GM20431 (cell line): ENCODE measurements around the gene TM4SF20.
"Not testable (repeated sequence)": the region's sequence is repeated elsewhere in the genome, so short reads cannot be mapped to it uniquely, and the experiment has no call there.

Experiments used
- in situ Hi-C: fragments of 300-500 bp; cut with MseI, MboI; formaldehyde crosslinking; loops from one replicate; pipeline ENCODE4 v1.15.0; 2020; ENCODE audit warnings: low sequenced_read_pairs; ENCODE audit not compliant: unreplicated experiment

The TM4SF20 gene

GRCh38 chr2:227370791-227371312 is 8.3 kb downstream of the TM4SF20 start:
- in situ Hi-C loops = no loop called here

- in situ Hi-C loops = no loop called here
Measured at GRCh38 chr2:227370092-227370491, 9.0 kb downstream of the TM4SF20 start.

GRCh38 chr2:227368574-227368973 is 10.5 kb downstream of the TM4SF20 start:
- in situ Hi-C loops = no loop called here

DNA sequence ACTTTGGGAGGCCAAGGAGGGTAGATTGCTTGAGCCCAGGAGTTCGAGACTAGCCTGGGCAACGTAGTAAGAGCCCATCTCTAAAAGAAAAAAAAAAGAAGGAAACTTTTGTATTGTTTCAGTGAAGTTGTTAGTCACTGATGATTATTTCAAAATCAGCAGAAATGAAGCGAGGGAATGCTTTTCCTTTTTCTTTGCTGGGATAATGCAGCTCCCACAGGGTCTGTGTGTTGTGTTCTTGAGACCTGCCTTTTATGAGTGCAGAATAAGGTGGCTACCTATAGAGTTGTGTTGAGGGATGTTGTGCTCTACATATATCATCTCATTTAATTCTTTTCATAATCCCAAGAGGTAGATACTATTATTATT is 11.7 kb downstream of the TM4SF20 start:
- in situ Hi-C loops = no loop called here

GRCh38 chr2:227366769-227367426 is 12.2 kb downstream of the TM4SF20 start:
- in situ Hi-C loops = no loop called here

DNA sequence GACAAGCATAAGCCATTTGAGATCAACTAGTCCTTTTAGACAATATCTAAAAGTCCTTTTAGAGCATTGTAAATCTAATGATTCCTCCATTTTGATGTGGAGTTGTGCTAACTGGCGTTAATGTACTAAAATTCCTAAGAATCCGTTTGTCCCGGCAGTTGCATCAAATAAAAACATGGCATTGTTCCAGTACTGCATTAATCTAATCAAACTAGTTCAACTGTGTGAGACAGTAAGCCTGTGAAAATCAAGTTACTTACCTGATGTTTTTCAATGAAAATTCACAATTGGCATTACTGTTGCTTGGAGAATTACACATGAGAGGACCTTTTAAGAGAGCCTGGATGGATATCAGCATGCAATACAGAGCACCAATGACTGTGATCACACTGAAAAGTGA is 13.3 kb downstream of the TM4SF20 start:
- in situ Hi-C loops = no loop called here

DNA sequence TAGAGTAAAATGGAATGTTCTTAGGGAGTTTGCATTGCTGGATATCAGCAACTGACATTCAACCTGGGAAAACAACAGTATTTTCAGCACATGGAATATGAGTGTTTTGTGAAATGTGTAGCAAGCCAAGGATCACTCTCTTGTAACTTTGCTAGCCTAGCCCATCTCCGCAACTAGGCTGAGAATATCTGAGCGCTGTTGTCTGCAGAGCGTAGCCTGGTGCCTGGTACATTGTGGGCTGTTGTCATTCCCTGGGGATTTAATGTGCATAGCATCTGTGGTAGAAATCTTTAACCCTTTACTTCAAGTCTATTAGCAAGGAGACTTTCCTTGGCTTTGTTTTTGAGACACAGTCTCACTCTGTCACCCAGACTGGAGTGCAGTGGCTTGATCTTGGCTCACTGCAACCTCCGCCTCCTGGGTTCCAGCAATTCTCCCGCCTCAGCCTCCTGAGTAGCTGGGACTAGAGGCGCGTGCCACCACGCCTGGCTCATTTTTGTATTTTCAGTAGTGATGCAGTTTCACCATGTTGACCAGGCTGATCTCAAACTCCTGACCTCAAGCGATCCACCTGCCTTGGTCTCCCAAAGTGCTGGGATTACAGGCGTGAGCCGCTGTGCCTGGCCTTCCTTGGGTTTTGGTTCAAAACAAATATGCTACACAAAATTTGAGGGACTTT is 14.4 kb downstream of the TM4SF20 start:
- in situ Hi-C loops = not testable (repeated sequence)

GRCh38 chr2:227363756-227364155 is 15.3 kb downstream of the TM4SF20 start:
- in situ Hi-C loops = no loop called here

- in situ Hi-C loops = no loop called here
Measured at GRCh38 chr2:227360351-227360750, 18.8 kb downstream of the TM4SF20 start.

DNA sequence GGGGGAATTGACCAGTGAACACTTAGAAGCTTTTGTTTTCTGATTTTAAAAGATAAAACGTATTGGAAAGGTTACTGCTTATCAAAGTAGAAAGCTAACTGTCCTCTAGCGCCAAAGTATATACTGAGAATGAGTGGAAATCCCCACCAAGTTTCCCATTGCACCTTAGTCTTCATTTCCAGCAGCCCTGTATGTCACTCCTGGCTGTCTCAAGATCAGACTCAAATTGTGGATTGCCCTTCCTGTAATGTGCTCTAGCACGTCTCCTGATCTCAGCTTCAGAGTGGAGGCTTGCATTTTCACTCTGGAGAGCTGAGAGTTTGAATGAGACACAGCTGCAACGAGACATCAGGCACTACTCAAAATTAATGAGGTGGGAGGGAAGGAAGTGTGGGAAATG is 27.5 kb downstream of the TM4SF20 start:
- in situ Hi-C loops = no loop called here

- in situ Hi-C loops = no loop called here
Measured at GRCh38 chr2:227349989-227350612, 29.0 kb downstream of the TM4SF20 start.

- in situ Hi-C loops = no loop called here
Measured at GRCh38 chr2:227348324-227348723, 30.8 kb downstream of the TM4SF20 start.

- in situ Hi-C loops = no loop called here
Measured at GRCh38 chr2:227347117-227347516, 32.0 kb downstream of the TM4SF20 start.

- in situ Hi-C loops = no loop called here
Measured at GRCh38 chr2:227344231-227344630, 34.9 kb downstream of the TM4SF20 start.

GRCh38 chr2:227341553-227341952 is 37.6 kb downstream of the TM4SF20 start:
- in situ Hi-C loops = no loop called here

- in situ Hi-C loops = no loop called here
Measured at GRCh38 chr2:227340106-227340505, 39.0 kb downstream of the TM4SF20 start.

DNA sequence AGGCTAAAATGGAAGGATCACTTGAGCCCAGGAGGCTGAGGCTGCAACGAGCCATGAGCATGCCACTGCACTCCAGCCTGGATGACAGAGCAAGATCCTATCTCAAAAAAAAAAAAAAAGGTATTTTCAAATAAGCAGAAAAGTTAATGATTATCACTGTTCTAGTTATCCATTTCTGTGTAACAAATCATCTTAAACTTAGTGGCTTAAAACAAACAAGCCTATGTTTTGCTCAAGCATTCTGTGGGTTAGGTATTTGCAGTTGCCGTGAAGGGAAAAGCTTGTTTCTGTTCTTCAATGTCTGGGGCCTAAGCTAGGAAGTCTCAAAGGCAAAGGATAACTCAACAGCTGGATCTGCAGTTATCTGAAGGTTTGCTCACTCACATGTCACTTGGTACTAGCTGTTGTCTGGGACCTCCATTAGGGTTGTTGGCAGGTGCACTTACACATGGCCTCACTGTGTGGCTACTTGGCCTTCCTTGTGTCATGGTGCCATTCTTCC is 40.0 kb downstream of the TM4SF20 start:
- in situ Hi-C loops = no loop called here

GRCh38 chr2:227337442-227337841 is 41.7 kb downstream of the TM4SF20 start:
- in situ Hi-C loops = no loop called here

- in situ Hi-C loops = no loop called here
Measured at GRCh38 chr2:227335713-227336112, 43.4 kb downstream of the TM4SF20 start.

GRCh38 chr2:227326783-227327182 is 52.3 kb downstream of the TM4SF20 start:
- in situ Hi-C loops = no loop called here

DNA sequence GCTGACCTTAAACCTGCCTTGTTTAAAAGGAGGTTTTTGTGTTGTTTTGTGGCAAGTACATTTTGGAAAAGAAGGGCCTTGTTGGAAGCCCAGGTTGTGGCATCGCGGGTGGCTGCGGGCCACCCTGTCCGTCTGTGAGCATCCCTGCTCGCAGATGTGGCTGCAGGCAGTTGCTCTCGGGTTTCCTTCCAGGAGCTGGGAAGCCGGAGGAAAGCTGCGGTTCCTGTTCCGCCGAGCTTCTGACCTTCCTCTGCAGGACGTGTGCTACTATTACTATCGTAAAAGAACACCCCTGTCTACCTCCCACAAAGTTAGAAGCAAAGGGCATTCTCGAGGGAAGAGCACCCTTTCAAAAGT is 53.3 kb downstream of the TM4SF20 start:
- in situ Hi-C loops = no loop called here
